Stimulated activated CD4-positive, alpha-beta T cell treated with anti-CD3 and anti-CD28 coated beads, Interleukin-2, amount 100 ng/mL, for 48 hours (primary cell): Measurements from ENCODE around the gene CTNNA3.

Source experiments
- DNase-seq, 2 donors: peaks; one replicate each; pipeline ENCODE4 v3.0.0-alpha.2; 2020

CTNNA3 gene

DNA sequence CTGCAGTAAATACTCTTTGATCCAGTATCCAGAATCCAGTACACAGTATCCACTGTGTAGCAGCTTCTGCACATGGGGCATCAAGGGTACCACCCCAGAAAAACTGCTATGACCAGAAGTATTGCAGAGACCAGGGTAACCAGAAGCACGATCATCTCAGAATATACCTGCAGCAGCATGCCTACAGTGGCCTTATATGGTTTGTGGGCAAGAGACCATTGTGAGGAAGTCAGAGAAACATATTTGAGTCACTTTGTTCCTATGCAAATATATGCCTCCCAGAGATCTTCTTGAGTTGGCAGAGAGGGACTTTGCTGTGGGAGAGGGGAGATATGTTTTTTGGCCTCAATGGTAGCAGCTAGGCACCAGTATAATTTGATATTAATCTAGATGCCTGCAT lies 976.5 kb downstream of the CTNNA3 start:
- DNase-seq: no peak

GRCh38 chr10:66717231-66717981 lies 978.6 kb downstream of the CTNNA3 start:
- DNase-seq: no peak

GRCh38 chr10:66714741-66715140 lies 981.3 kb downstream of the CTNNA3 start:
- no peak for DNase-seq

- no peak for DNase-seq
These were observed 982.6 kb downstream of the CTNNA3 start for GRCh38 chr10:66713387-66713786.

- DNase-seq: no peak
These were observed 997.9 kb downstream of the CTNNA3 start for GRCh38 chr10:66698069-66698468.

- no peak for DNase-seq
These were observed 1000.9 kb downstream of the CTNNA3 start for GRCh38 chr10:66695046-66695445.

GRCh38 chr10:66684581-66684980 lies 1011.4 kb downstream of the CTNNA3 start:
- no peak for DNase-seq

- no peak for DNase-seq
These were observed 1015.1 kb downstream of the CTNNA3 start for GRCh38 chr10:66680886-66681285.

DNA sequence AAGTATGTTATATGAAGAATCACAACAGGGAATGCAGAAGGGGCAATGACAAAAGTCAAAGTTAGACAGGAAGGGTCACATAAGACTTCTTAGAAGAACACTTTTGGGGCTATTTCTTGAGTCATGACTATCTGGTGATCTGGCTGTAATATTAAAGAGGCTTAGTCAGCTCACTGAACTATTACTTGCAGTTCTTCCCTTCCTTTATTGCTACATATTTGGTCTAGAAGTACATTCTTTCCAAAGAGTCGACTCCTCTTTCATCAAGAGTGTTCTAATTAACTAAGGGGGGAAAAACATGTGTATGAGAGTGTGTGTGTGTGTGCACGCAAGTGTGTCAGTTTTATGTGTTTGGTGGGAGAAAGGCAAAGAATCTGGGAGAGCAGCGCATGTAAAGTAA lies 1017.5 kb downstream of the CTNNA3 start:
- DNase-seq: no peak

- no peak for DNase-seq
These were observed 1022.9 kb downstream of the CTNNA3 start for GRCh38 chr10:66673071-66673470.

DNA sequence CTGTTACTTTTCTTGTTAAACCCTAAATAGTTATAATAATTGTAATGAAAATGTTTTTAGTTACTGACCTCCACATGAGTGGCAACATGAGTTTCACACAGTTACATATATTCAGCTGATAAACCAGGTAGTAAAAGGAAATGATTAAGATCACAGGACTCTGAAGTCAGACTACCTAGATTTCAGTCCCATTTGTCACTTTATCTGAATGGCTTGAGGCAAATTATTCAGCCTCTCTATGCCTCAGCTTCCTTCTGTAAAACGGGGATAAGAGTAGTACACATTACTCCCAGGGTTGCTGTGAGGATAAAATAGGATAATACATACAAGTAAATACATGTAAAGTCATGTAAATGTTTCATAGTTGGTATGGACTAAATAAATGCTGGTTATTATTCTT lies 1024.4 kb downstream of the CTNNA3 start:
- no peak for DNase-seq

DNA sequence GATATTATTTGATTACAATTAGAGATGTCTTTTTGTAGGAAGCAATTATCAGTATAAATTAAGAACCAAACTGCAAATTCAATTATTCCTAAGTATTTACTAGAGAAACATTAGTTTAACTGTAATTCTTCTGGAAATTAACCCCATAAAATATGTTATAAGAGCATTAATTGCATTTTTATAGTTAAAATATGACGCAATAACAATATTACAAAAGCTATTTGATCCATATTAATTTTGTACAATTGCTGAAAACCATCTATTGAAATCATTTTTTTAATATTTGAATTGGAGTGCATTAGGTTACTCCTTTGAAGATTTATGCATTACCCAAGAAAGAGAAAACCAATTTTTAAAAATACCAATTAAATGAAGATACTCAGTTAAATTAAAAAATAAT lies 1024.9 kb downstream of the CTNNA3 start:
- DNase-seq: no peak

DNA sequence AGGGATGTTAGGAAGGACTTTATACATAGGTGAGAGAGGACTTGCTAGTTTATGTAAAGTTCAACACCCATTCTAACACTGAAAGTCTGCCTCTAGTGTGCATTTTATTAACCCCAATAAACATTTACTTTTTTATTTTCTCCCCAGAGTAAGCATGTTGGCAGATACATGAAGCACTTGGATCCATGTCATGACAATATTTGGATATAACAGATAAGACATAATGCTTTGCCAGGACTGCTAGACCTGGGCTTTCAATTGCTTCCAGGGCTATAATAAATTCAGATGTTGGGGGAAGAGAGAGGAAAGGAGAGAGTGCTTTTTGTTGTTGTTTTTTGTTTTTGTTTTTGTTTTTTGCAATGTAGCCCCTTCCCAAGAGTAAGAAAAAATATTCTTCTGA lies 1039.5 kb downstream of the CTNNA3 start:
- DNase-seq: no peak

GRCh38 chr10:66654861-66655260 lies 1041.1 kb downstream of the CTNNA3 start:
- DNase-seq: no peak

DNA sequence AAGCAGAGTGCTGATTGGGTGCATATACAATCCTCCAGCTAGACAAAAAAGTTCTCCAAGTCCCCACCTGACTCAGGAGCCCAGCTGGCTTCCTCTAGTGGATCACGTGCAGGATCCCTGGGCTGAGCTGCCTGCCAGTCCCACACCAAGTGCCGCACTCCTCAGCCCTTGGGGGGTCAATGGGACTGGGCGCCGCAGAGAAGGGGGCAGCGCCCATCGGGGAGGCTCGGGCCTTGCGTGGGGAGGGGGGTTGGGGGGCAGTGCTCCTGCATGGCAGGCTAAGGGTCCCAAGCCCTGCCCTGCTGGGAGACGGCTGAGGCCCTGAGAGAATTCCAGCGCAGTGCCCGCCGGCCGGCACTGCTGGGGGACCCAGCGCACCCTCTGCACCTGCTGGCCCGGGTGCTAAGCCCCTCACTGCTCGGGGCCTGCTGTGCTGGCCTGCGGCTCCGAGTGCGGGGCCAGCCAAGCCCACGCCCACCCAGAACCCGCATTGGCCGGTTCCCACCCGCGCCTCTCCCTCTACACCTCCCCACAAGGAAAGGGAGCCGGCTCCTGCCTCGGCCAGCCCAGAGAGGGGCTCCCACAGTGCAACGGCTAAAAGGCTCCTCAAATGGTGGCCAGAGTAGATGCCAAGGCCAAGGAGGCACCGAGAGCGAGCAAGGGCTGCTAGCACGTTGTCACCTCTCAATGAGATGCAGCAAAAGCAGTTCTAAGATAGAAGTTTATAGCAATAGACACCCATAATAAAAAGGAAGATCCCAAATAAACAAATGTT lies 1044.5 kb downstream of the CTNNA3 start:
- no peak for DNase-seq

GRCh38 chr10:66649626-66650025 lies 1046.4 kb downstream of the CTNNA3 start:
- no peak for DNase-seq

DNA sequence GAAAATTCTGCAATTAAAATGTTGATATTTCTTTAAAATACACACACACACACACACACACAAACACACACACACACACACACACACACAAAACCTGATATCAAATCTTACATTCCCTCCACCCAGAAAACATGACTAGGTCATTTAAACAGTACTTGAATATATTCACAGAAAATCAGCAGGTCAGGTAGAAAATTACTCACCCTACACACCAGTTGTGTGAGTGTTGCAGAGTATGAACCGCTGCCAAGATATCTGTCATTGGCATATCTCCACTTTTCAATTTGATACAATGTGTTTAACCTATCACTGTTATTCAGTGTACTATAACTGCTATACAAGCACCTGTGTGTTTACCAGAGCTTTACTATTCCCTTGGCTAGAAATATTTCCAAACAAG lies 1053.8 kb downstream of the CTNNA3 start:
- no peak for DNase-seq

DNA sequence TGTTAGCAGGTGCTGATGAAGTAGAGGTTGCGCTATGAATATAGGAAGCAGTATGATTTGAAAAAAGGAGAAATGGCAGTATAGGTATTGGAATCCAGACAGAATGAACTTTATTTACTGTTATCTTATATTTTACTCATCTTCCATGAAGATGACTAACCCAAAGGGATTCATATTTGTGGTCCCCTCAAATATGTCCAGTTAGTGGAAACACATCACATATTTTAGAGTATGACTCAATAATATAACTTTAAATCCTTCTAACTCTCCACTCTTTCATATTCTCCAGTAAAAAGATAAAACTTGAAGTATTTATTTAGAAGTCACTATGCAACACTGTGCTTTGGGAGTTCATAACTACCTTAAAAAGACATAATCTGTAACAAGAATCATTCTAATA lies 1056.6 kb downstream of the CTNNA3 start:
- no peak for DNase-seq

- no peak for DNase-seq
These were observed 1058.5 kb downstream of the CTNNA3 start for GRCh38 chr10:66637273-66638036.

- no peak for DNase-seq
These were observed 1066.0 kb downstream of the CTNNA3 start for GRCh38 chr10:66629996-66630395.

DNA sequence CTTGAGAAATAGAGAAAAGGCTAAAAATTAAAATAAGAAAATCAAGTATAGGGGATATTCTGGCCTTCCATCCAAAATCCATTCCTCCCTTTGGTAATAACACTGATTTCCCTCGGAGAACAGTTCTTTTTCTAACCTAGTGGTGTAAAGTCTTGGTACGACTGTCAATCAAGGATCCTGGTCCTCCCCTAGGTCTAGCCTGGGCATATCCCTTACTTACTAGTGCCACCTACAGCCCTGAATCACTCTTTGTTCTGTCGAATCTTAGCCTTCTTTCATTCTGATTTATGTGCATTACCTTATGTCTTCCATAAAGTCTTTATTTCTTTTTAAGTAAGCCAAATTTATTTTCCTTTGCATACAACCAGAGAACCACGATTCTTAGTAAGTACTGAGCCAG lies 1068.8 kb downstream of the CTNNA3 start:
- DNase-seq: no peak

DNA sequence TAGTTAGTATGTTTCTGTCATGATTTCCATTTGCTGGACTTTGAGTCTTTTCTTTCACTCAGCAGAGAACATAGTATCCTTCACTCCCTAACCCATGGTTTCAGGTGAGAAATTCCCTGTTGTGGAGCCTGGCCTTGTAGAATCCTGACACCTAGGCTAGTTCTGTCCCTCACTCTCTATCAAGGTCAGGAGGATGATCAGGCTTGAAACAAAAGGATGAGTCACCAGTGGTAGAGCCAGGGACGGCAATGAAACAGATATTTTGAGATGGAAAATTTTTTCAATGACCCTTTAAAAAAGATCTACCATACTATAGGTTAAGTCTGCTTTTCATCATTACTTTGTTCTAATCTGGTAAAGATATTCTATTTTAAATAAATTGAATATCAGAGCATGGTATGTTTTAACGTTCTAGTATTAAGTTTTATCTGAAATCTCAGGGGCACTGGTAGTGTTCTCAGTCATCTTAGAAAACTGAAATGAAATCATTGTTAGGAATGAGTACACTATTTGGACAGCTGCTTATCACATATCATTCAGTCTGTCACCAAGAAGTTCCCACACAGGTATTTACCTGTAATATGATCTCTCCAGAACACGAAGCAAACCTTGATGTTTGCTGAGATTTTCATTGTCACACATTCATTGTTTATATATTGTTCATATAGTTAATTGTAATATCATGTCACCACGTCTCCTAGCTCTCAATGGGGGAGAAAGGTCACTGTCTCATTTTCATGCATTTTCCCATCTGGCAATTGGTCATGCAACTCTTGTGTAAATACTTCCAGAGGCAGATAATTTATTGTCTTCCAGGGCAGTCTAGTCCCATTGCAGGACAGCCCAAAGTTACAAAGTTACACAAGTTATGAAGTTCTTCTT lies 1070.0 kb downstream of the CTNNA3 start:
- no peak for DNase-seq

- no peak for DNase-seq
These were observed 1073.9 kb downstream of the CTNNA3 start for GRCh38 chr10:66622050-66622449.
